Measurements from ENCODE around the gene POLDIP2. TPM values are rescaled to one million over a fixed set of nuclear protein-coding genes. Genes with fewer than 3 reads are reported as not detected.

The POLDIP2 gene
- total and polyA plus RNA-seq, 2 of the 13 experiments (the other 11 are each of a cell fraction or from before 2014, with no cell fraction given): 85.9 to 114 TPM

- Histone ChIP-seq H3K27ac (ENCODE audit: extremely low read length, insufficient read depth, low read length) (no peak overlapping the region), H3K27me3 (ENCODE audit: control insufficient read depth in 1 of 2, insufficient read depth in 2 of 2, low read length in 2 of 2) (no peaks in the 10 kb centered on the region), H3K4me2 (ENCODE audit: low read depth, low read length) (no peak overlapping the region), H2AFZ (ENCODE audit: low read length) (no peak overlapping the region), H3K9ac (ENCODE audit: insufficient read depth, low read depth, low read length) (no peak overlapping the region), H3K4me1 (ENCODE audit: insufficient read depth, low read length) (no peaks in the 10 kb centered on the region), H3K4me3 (replicated peaks in 1 of 3; ENCODE audit: insufficient read depth in 1 of 3, low read depth in 2 of 3, low read length in 3 of 3) (no peak overlapping the region), H3K36me3 (replicated peaks in 1 of 2; ENCODE audit: control insufficient read depth in 1 of 2, insufficient read depth in 2 of 2, low read length in 2 of 2) (no peaks in the 10 kb centered on the region), H4K20me1 (ENCODE audit: insufficient read depth, low read length) (no peaks in the 10 kb centered on the region), H3K79me2 (ENCODE audit: insufficient read depth, low read length) (no peaks in the 10 kb centered on the region), H3K9me3 (ENCODE audit: low read length) (no peaks in the 10 kb centered on the region)
- no TSS peak for BruUV-seq (replicated peaks)
- in situ Hi-C loops (cut with HindIII; ENCODE audit: extremely low pct_ligation_motif_present, low pct_unique_long_range_greater_than_20kb) (no loop called here), intact Hi-C loops (cut with micrococcal nuclease; ENCODE audit: unreplicated experiment) (no loop called here)
- ChIA-PET POLR2A (interaction anchor here (1.4 to 1.7 kb wide), 2 partner anchors 14 to 21 kb away, joined by 4 to 6 read pairs; partner anchors contain the start of gene VTN), CTCF (ENCODE audit: low intra/inter-chr PET ratio, low total read pairs) (no interaction called here)
- TF ChIP-seq PPARG (CRISPR knock-in tag; conservative IDR thresholded peaks at IDR 0.05) (no peak), ZNF678 (CRISPR knock-in tag; IDR thresholded peaks at IDR 0.05) (no peak), POLR2AphosphoS2 (IDR thresholded peaks at IDR 0.05; ENCODE audit: low read depth, low read length) (no peak), LBX2 (CRISPR knock-in tag; IDR thresholded peaks at IDR 0.05; ENCODE audit: borderline replicate concordance) (no peak), RXRA (CRISPR knock-in tag; IDR thresholded peaks at IDR 0.05) (no peak), ZBTB38 (CRISPR knock-in tag; IDR thresholded peaks at IDR 0.05) (no peak), ZNF18 (CRISPR knock-in tag; IDR thresholded peaks at IDR 0.05; ENCODE audit: insufficient replicate concordance) (no peak), POGZ (CRISPR knock-in tag; IDR thresholded peaks at IDR 0.05) (no peak), ZNF24 (IDR thresholded peaks at IDR 0.05) (no peak)
- ATAC-seq (no peak), FAIRE-seq (no peak), DNase-seq (ENCODE audit: low spot score) (no peak)
- 78% methylated on average over 1 of the region's 1 CpG for WGBS (ENCODE audit: low lambda C conversion rate)
Measured at GRCh38 chr17:28390984-28391383, 33.7 kb upstream of the POLDIP2 start.
